ENCODE measurements around the gene NKX6-1.
A peak's percentile ranks its signal among the peaks of the same experiment; 100 is the strongest.

NKX6-1 gene

GRCh38 chr4:84472154-84472553, 26.9 kb downstream of the NKX6-1 start:
- no peak for DNase-seq

- no peak for DNase-seq
These were observed 28.8 kb downstream of the NKX6-1 start for GRCh38 chr4:84470204-84470785.

GRCh38 chr4:84467601-84468000, 31.5 kb downstream of the NKX6-1 start:
- no peak for DNase-seq

GRCh38 chr4:84459783-84460182, 39.3 kb downstream of the NKX6-1 start:
- DNase-seq = no peak

GRCh38 chr4:84456157-84456556, 42.9 kb downstream of the NKX6-1 start:
- no peak for DNase-seq

- no peak for DNase-seq
These were observed 43.4 kb downstream of the NKX6-1 start for GRCh38 chr4:84455697-84456096.

GRCh38 chr4:84451546-84451945, 47.5 kb downstream of the NKX6-1 start:
- DNase-seq = peak; percentile 0

- no peak for DNase-seq
These were observed 55.6 kb downstream of the NKX6-1 start for GRCh38 chr4:84443523-84443922.

- DNase-seq = no peak
These were observed 56.3 kb downstream of the NKX6-1 start for GRCh38 chr4:84442778-84443177.
